ENCODE results near the gene PCDH12.

PCDH12 gene

DNA sequence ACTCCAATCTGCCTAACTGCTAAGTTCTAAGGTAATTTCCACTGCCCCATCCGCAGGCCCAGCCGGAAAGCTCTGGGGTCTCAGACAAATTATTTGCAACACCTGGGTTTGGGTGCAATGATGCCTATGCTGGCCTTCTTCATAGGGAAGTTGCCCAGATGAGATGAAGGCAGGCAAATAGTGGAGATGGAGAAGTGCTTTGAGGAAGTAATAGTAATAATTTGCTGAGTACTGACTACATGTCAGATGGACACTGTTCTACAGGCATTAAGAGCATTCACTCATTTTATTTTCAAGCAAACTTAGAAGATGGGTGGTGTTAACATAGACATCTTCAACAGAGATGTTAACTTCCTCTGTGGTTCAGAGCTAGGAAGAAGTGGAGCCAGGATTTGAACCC is 3.8 kb downstream of the PCDH12 start:
- Histone ChIP-seq H2AK5ac (ENCODE audit: low read length, severe bottlenecking) (no peak overlapping the region), H3K27me3 (ENCODE audit: control insufficient read depth in 1 of 2, insufficient read depth in 1 of 2, low read length in 2 of 2) (peaks cover 4 to 56% of the 10 kb centered on the region in 2 experiments), H2BK120ac (ENCODE audit: low read depth, low read length) (no peak overlapping the region), H3K4me2 (ENCODE audit: low read length, poor library complexity, severe bottlenecking) (no peak overlapping the region), H4K8ac (ENCODE audit: low read length) (no peak overlapping the region), H2BK15ac (ENCODE audit: low read depth, poor library complexity, severe bottlenecking) (no peak overlapping the region), H3K27ac (ENCODE audit: low read length, poor library complexity, severe bottlenecking) (no peak overlapping the region), H3K9ac (ENCODE audit: low read length) (no peak overlapping the region), H2BK12ac (ENCODE audit: low read length in 2 of 2) (no peak overlapping the region), H3K79me1 (replicated peaks; ENCODE audit: low read length, poor library complexity, severe bottlenecking) (no peaks in the 10 kb centered on the region), H3K4me1 (ENCODE audit: control insufficient read depth, insufficient read depth, low read depth, low read length) (peaks cover 2% of the 10 kb centered on the region), H3K14ac (ENCODE audit: low read length in 2 of 2) (no peak overlapping the region), H4K91ac (ENCODE audit: low read length) (no peak overlapping the region), H2AFZ (ENCODE audit: low read depth, low read length) (no peak overlapping the region), H2BK5ac (ENCODE audit: low read depth, low read length, poor library complexity, severe bottlenecking) (no peak overlapping the region), H3K23ac (ENCODE audit: low read length in 2 of 2) (no peak overlapping the region), H3K4me3 (ENCODE audit: insufficient read depth in 1 of 2, low read depth in 1 of 2, low read length in 2 of 2) (no peak overlapping the region), H3K18ac (ENCODE audit: low read depth in 1 of 2, low read length in 2 of 2) (no peak overlapping the region), H3K9me3 (ENCODE audit: control insufficient read depth, low read length) (no peaks in the 10 kb centered on the region), H3K4ac (ENCODE audit: low read depth in 1 of 2, low read length in 2 of 2) (no peak overlapping the region), H3K36me3 (ENCODE audit: control insufficient read depth in 1 of 2, insufficient read depth in 2 of 2, low read depth in 1 of 2, low read length in 2 of 2) (no peaks in the 10 kb centered on the region)
- no peak for DNase-seq
- 96% methylated on average over 2 of the region's 2 CpGs for WGBS

- no peak overlapping the region for H3K23ac ChIP-seq (ENCODE audit: low read length in 2 of 2)
- no peak overlapping the region for H3K4ac ChIP-seq (ENCODE audit: low read depth in 1 of 2, low read length in 2 of 2)
- no peak overlapping the region for H3K27ac ChIP-seq (ENCODE audit: low read length, poor library complexity, severe bottlenecking)
- no peaks in the 10 kb centered on the region for H3K36me3 ChIP-seq (ENCODE audit: control insufficient read depth in 1 of 2, insufficient read depth in 2 of 2, low read depth in 1 of 2, low read length in 2 of 2)
- H4K8ac ChIP-seq (ENCODE audit: low read length), result no peak overlapping the region
- H2BK12ac ChIP-seq (ENCODE audit: low read length in 2 of 2), result no peak overlapping the region
- no peak overlapping the region for H3K18ac ChIP-seq (ENCODE audit: low read depth in 1 of 2, low read length in 2 of 2)
- DNase-seq, result no peak
- no peak overlapping the region for H3K9ac ChIP-seq (ENCODE audit: low read length)
- no peak overlapping the region for H3K14ac ChIP-seq (ENCODE audit: low read length in 2 of 2)
- H2BK15ac ChIP-seq (ENCODE audit: low read depth, poor library complexity, severe bottlenecking), result no peak overlapping the region
- no peak overlapping the region for H2BK120ac ChIP-seq (ENCODE audit: low read depth, low read length)
- H3K4me1 ChIP-seq (ENCODE audit: control insufficient read depth, insufficient read depth, low read depth, low read length), result peaks cover 2% of the 10 kb centered on the region
- no peak overlapping the region for H3K4me2 ChIP-seq (ENCODE audit: low read length, poor library complexity, severe bottlenecking)
- no peaks in the 10 kb centered on the region for H3K9me3 ChIP-seq (ENCODE audit: control insufficient read depth, low read length)
- H3K4me3 ChIP-seq (ENCODE audit: insufficient read depth in 1 of 2, low read depth in 1 of 2, low read length in 2 of 2), result no peak overlapping the region
- H3K79me1 ChIP-seq (replicated peaks; ENCODE audit: low read length, poor library complexity, severe bottlenecking), result no peaks in the 10 kb centered on the region
- H2AK5ac ChIP-seq (ENCODE audit: low read length, severe bottlenecking), result no peak overlapping the region
- WGBS, result 55% methylated on average over 1 of the region's 2 CpGs
- H4K91ac ChIP-seq (ENCODE audit: low read length), result no peak overlapping the region
- H2AFZ ChIP-seq (ENCODE audit: low read depth, low read length), result no peak overlapping the region
- peaks cover 4 to 34% of the 10 kb centered on the region in 2 experiments for H3K27me3 ChIP-seq (ENCODE audit: control insufficient read depth in 1 of 2, insufficient read depth in 1 of 2, low read length in 2 of 2)
- no peak overlapping the region for H2BK5ac ChIP-seq (ENCODE audit: low read depth, low read length, poor library complexity, severe bottlenecking)
Observed at GRCh38 chr5:141952020-141952419, 6.0 kb downstream of the PCDH12 start.

- Histone ChIP-seq H3K23ac (ENCODE audit: low read length in 2 of 2) (no peak overlapping the region), H3K4me2 (ENCODE audit: low read length, poor library complexity, severe bottlenecking) (no peak overlapping the region), H2BK12ac (ENCODE audit: low read length in 2 of 2) (no peak overlapping the region), H4K91ac (ENCODE audit: low read length) (no peak overlapping the region), H3K4me3 (ENCODE audit: insufficient read depth in 1 of 2, low read depth in 1 of 2, low read length in 2 of 2) (no peak overlapping the region), H2BK15ac (ENCODE audit: low read depth, poor library complexity, severe bottlenecking) (no peak overlapping the region), H3K9me3 (ENCODE audit: control insufficient read depth, low read length) (no peaks in the 10 kb centered on the region), H3K36me3 (ENCODE audit: control insufficient read depth in 1 of 2, insufficient read depth in 2 of 2, low read depth in 1 of 2, low read length in 2 of 2) (no peaks in the 10 kb centered on the region), H3K4me1 (ENCODE audit: control insufficient read depth, insufficient read depth, low read depth, low read length) (peaks cover 2% of the 10 kb centered on the region), H3K27ac (ENCODE audit: low read length, poor library complexity, severe bottlenecking) (no peak overlapping the region), H4K8ac (ENCODE audit: low read length) (no peak overlapping the region), H2AFZ (ENCODE audit: low read depth, low read length) (no peak overlapping the region), H2BK120ac (ENCODE audit: low read depth, low read length) (no peak overlapping the region), H2BK5ac (ENCODE audit: low read depth, low read length, poor library complexity, severe bottlenecking) (no peak overlapping the region), H3K9ac (ENCODE audit: low read length) (no peak overlapping the region), H3K14ac (ENCODE audit: low read length in 2 of 2) (no peak overlapping the region), H3K4ac (ENCODE audit: low read depth in 1 of 2, low read length in 2 of 2) (no peak overlapping the region), H2AK5ac (ENCODE audit: low read length, severe bottlenecking) (no peak overlapping the region), H3K79me1 (replicated peaks; ENCODE audit: low read length, poor library complexity, severe bottlenecking) (no peaks in the 10 kb centered on the region), H3K27me3 (ENCODE audit: control insufficient read depth in 1 of 2, insufficient read depth in 1 of 2, low read length in 2 of 2) (peaks cover 6 to 33% of the 10 kb centered on the region in 2 experiments), H3K18ac (ENCODE audit: low read depth in 1 of 2, low read length in 2 of 2) (no peak overlapping the region)
- WGBS, result 48% methylated on average over 8 of the region's 9 CpGs
- DNase-seq, result peak; percentile 24
Observed at GRCh38 chr5:141951332-141951781, 6.6 kb downstream of the PCDH12 start.

DNA sequence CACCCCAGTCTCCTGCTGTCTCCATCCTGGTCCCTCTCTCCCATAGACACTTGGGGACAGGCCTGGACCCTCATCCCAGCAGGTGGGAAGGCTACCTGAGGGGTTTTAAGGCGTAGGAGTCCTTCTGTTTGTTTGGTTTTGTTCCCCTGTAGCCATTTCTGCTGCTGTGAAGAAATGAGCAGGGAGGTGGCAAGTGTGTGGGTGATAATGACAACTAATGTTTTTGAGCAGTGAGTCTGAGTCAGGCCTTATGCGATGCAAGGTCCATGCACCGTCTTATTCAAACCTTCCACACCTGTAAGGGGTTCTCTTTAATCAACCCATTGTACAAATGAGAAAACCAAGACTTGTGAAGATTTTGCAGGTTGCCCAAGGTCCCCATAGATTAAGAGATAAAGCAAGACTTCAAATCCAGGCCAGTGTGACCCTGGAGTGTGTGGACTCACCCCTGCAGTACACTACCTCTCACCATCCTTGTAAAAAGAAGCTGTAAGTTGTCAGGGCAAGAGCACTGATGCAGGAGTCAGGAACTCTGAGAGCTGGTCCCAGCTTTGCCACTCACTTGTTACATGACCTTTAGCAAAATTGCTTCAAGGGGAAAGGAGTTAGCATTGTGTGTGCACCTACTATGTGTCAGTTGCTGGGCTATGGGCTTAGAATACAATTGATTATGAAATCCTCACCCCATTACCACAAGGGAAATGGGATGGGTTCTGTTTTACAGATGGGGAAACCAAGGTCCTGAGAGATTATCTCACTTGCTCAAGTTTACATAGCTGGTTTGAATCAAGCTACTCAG is 7.6 kb downstream of the PCDH12 start:
- no peak overlapping the region for H2BK15ac ChIP-seq (ENCODE audit: low read depth, poor library complexity, severe bottlenecking)
- peaks cover 4% of the 10 kb centered on the region for H3K4me1 ChIP-seq (ENCODE audit: control insufficient read depth, insufficient read depth, low read depth, low read length)
- H3K4me2 ChIP-seq (ENCODE audit: low read length, poor library complexity, severe bottlenecking), result no peak overlapping the region
- DNase-seq, result no peak
- H3K4ac ChIP-seq (ENCODE audit: low read depth in 1 of 2, low read length in 2 of 2), result no peak overlapping the region
- H3K27ac ChIP-seq (ENCODE audit: low read length, poor library complexity, severe bottlenecking), result no peak overlapping the region
- H4K91ac ChIP-seq (ENCODE audit: low read length), result no peak overlapping the region
- H2AK5ac ChIP-seq (ENCODE audit: low read length, severe bottlenecking), result no peak overlapping the region
- H3K14ac ChIP-seq (ENCODE audit: low read length in 2 of 2), result no peak overlapping the region
- no peaks in the 10 kb centered on the region for H3K36me3 ChIP-seq (ENCODE audit: control insufficient read depth in 1 of 2, insufficient read depth in 2 of 2, low read depth in 1 of 2, low read length in 2 of 2)
- no peak overlapping the region for H3K23ac ChIP-seq (ENCODE audit: low read length in 2 of 2)
- WGBS, result 90% methylated on average over 3 of the region's 3 CpGs
- H3K27me3 ChIP-seq (ENCODE audit: control insufficient read depth in 1 of 2, insufficient read depth in 1 of 2, low read length in 2 of 2), result peaks cover 15 to 38% of the 10 kb centered on the region in 2 experiments
- H3K9ac ChIP-seq (ENCODE audit: low read length), result no peak overlapping the region
- no peak overlapping the region for H3K4me3 ChIP-seq (ENCODE audit: insufficient read depth in 1 of 2, low read depth in 1 of 2, low read length in 2 of 2)
- no peaks in the 10 kb centered on the region for H3K79me1 ChIP-seq (replicated peaks; ENCODE audit: low read length, poor library complexity, severe bottlenecking)
- H2BK12ac ChIP-seq (ENCODE audit: low read length in 2 of 2), result no peak overlapping the region
- no peak overlapping the region for H2BK120ac ChIP-seq (ENCODE audit: low read depth, low read length)
- no peak overlapping the region for H2BK5ac ChIP-seq (ENCODE audit: low read depth, low read length, poor library complexity, severe bottlenecking)
- no peak overlapping the region for H3K18ac ChIP-seq (ENCODE audit: low read depth in 1 of 2, low read length in 2 of 2)
- no peak overlapping the region for H2AFZ ChIP-seq (ENCODE audit: low read depth, low read length)
- H3K9me3 ChIP-seq (ENCODE audit: control insufficient read depth, low read length), result no peaks in the 10 kb centered on the region
- no peak overlapping the region for H4K8ac ChIP-seq (ENCODE audit: low read length)

Data from mesenchymal stem cell (in vitro differentiated cells and primary cell).